HEK293 (cell line): ENCODE measurements around the gene ELOVL1.
"Not testable (repeated sequence)": the region's sequence is repeated elsewhere in the genome, so short reads cannot be mapped to it uniquely, and the experiment has no call there.

Experiments used
- CTCF ChIA-PET: fragments of 350-600 bp; formaldehyde crosslinking; extraction: SDS; loops from one replicate; lab custom pipeline; 2021; ENCODE audit warnings: antibody characterized with exemption; lab: Yijun Ruan, JAX
- POLR2A ChIA-PET: fragments of 300-600 bp; formaldehyde crosslinking; extraction: SDS; loops from one replicate; lab custom pipeline; 2020; ENCODE audit warnings: antibody characterized with exemption, inconsistent platforms; lab: Yijun Ruan, JAX
- H3K27ac ChIP-seq: fragments of 200-500 bp; sonication (Bioruptor generic); 2 replicates; pipeline ENCODE4 v1.5.1; 2014; ENCODE audit warnings: low read depth, low read length, control low read depth, inconsistent platforms; ENCODE audit errors: extremely low read depth
- H3K36me3 ChIP-seq, 2 experiments: fragments of 200-500 bp in 1 of 2; sonication (Bioruptor generic) in 1 of 2; 1 replicate in 1 of 2; 2 replicates in 1 of 2; pipeline ENCODE4 v1.5.1; 2014 to 2017; ENCODE audit warnings: inconsistent platforms in 2 of 2, low read length in 2 of 2; ENCODE audit not compliant: control insufficient read depth in 2 of 2, insufficient read depth in 1 of 2
- H3K4me1 ChIP-seq: fragments of 200-500 bp; sonication (Bioruptor generic); 2 replicates; pipeline ENCODE4 v1.5.1; 2014; ENCODE audit warnings: mild to moderate bottlenecking, low read length, inconsistent platforms; ENCODE audit not compliant: control insufficient read depth, insufficient read depth
- H3K4me3 ChIP-seq: 2 replicates; pipeline ENCODE4 v1.5.1; 2011; ENCODE audit warnings: low read depth, mild to moderate bottlenecking, control low read depth, low read length, moderate library complexity
- H3K9me3 ChIP-seq: fragments of 200-500 bp; sonication (Bioruptor generic); 2 replicates; pipeline ENCODE4 v1.5.1; 2014; ENCODE audit warnings: low read depth, low read length, inconsistent platforms; ENCODE audit not compliant: control insufficient read depth, insufficient read depth
- KLF1 ChIP-seq: fragments of 450-650 bp; formaldehyde crosslinking; IDR thresholded peaks from 2 replicates; pipeline ENCODE4 v1.5.1; 2016; ENCODE audit warnings: missing biosample characterization, missing genetic modification characterization
- KLF7 ChIP-seq: fragments of 450-650 bp; formaldehyde crosslinking; IDR thresholded peaks from 2 replicates; pipeline ENCODE4 v1.5.1; 2016; ENCODE audit warnings: missing biosample characterization, missing genetic modification characterization, borderline replicate concordance
- TRIM28 ChIP-seq: IDR thresholded peaks from 2 replicates; pipeline ENCODE4 v1.6.1; 2011; ENCODE audit warnings: low read length, control low read depth, borderline replicate concordance
- ZBTB11 ChIP-seq: fragments of 450-650 bp; formaldehyde crosslinking; conservative IDR thresholded peaks from 2 replicates; pipeline ENCODE4 v1.5.1; 2016; ENCODE audit warnings: low read depth, missing biosample characterization, missing genetic modification characterization
- ZBTB49 ChIP-seq: fragments of 450-650 bp; formaldehyde crosslinking; IDR thresholded peaks from 2 replicates; pipeline ENCODE4 v1.5.1; 2016; ENCODE audit warnings: missing biosample characterization, missing genetic modification characterization, low read depth
- ZBTB8A ChIP-seq: fragments of 450-650 bp; formaldehyde crosslinking; IDR thresholded peaks from 2 replicates; pipeline ENCODE4 v1.5.1; 2016; ENCODE audit warnings: missing biosample characterization, missing genetic modification characterization
- ZNF10 ChIP-seq: fragments of 450-650 bp; formaldehyde crosslinking; IDR thresholded peaks from 2 replicates; pipeline ENCODE4 v1.5.1; 2017; ENCODE audit warnings: missing biosample characterization, missing genetic modification characterization
- ZNF138 ChIP-seq: fragments of 450-650 bp; formaldehyde crosslinking; IDR thresholded peaks from 2 replicates; pipeline ENCODE4 v1.5.1; 2016; ENCODE audit warnings: missing biosample characterization, missing genetic modification characterization, borderline replicate concordance
- ZNF146 ChIP-seq: fragments of 450-650 bp; formaldehyde crosslinking; IDR thresholded peaks from 2 replicates; pipeline ENCODE4 v1.5.1; 2016; ENCODE audit warnings: missing biosample characterization, missing genetic modification characterization
- ZNF169 ChIP-seq: fragments of 450-650 bp; formaldehyde crosslinking; IDR thresholded peaks from 2 replicates; pipeline ENCODE4 v1.5.1; 2016; ENCODE audit warnings: missing biosample characterization, missing genetic modification characterization
- ZNF248 ChIP-seq: fragments of 450-650 bp; formaldehyde crosslinking; IDR thresholded peaks from 2 replicates; pipeline ENCODE4 v1.5.1; 2017; ENCODE audit warnings: missing biosample characterization, missing genetic modification characterization
- ZNF302 ChIP-seq: fragments of 450-650 bp; formaldehyde crosslinking; IDR thresholded peaks from 2 replicates; pipeline ENCODE4 v1.5.1; 2016; ENCODE audit warnings: missing biosample characterization, missing genetic modification characterization, low read depth
- ZNF398 ChIP-seq: fragments of 450-650 bp; formaldehyde crosslinking; IDR thresholded peaks from 2 replicates; pipeline ENCODE4 v1.5.1; 2017; ENCODE audit warnings: missing biosample characterization, missing genetic modification characterization
- ZNF416 ChIP-seq: fragments of 450-650 bp; formaldehyde crosslinking; IDR thresholded peaks from 2 replicates; pipeline ENCODE4 v1.5.1; 2016; ENCODE audit warnings: missing biosample characterization, missing genetic modification characterization
- ZNF449 ChIP-seq: fragments of 450-650 bp; formaldehyde crosslinking; IDR thresholded peaks from 2 replicates; pipeline ENCODE4 v1.5.1; 2017; ENCODE audit warnings: missing biosample characterization, mild to moderate bottlenecking, missing genetic modification characterization, moderate library complexity
- ZNF580 ChIP-seq: fragments of 450-650 bp; formaldehyde crosslinking; IDR thresholded peaks from 2 replicates; pipeline ENCODE4 v1.5.1; 2016; ENCODE audit warnings: missing biosample characterization, missing genetic modification characterization
- ZNF585B ChIP-seq: fragments of 450-650 bp; formaldehyde crosslinking; IDR thresholded peaks from 2 replicates; pipeline ENCODE4 v1.5.1; 2016; ENCODE audit warnings: missing biosample characterization, missing genetic modification characterization
- ZNF660 ChIP-seq: fragments of 450-650 bp; IDR thresholded peaks from 2 replicates; pipeline ENCODE4 v1.5.1; 2018; ENCODE audit warnings: missing biosample characterization, mild to moderate bottlenecking, missing genetic modification characterization
- ZNF843 ChIP-seq: fragments of 450-650 bp; formaldehyde crosslinking; IDR thresholded peaks from 2 replicates; pipeline ENCODE4 v1.5.1; 2016; ENCODE audit warnings: missing biosample characterization, missing genetic modification characterization
- ZSCAN5A ChIP-seq: fragments of 450-650 bp; formaldehyde crosslinking; IDR thresholded peaks from 2 replicates; pipeline ENCODE4 v1.5.1; 2016; ENCODE audit warnings: missing biosample characterization, missing genetic modification characterization

The ELOVL1 gene

GRCh38 chr1:43413426-43413825 lies 45.6 kb upstream of the ELOVL1 start:
- not testable (repeated sequence) for H3K9me3 ChIP-seq, H3K4me3 ChIP-seq, H3K4me1 ChIP-seq, H3K27ac ChIP-seq
- 0 out of 2 replicates have a peak, but pooled peaks have one; percentile 37 for TF ChIP-seq ZNF580
- peak; percentile 91 for TF ChIP-seq ZNF146
- ChIA-PET POLR2A (interaction anchor here (1.9 kb wide), 1 partner anchor 55 kb away, joined by 15 read pairs; the partner anchor contains the start of gene CDC20), CTCF (interaction anchor here (0.5 to 6.5 kb wide), 4 partner anchors 175 to 491 kb away, joined by 3 to 110 read pairs (median 12); no protein-coding TSS in a partner anchor)
- H3K36me3 ChIP-seq: peaks cover 6 to 59% of the 10 kb centered on the region in 2 experiments

- Histone ChIP-seq H3K36me3 (peaks cover 8 to 55% of the 10 kb centered on the region in 2 experiments; a peak in 2 of 3 replicates), H3K9me3 (no peaks in the 10 kb centered on the region), H3K27ac (no peak overlapping the region)
- TF ChIP-seq ZNF10: no peak
- no peak for TF ChIP-seq ZNF169 (tag by site-specific recombination)
- TF ChIP-seq, all 188 proteins: peak for 0
- Histone ChIP-seq H3K4me3 (no peak overlapping the region), H3K4me1 (no peaks in the 10 kb centered on the region)
- CTCF ChIA-PET: no interaction called here
- POLR2A ChIA-PET: interaction anchor here (0.6 to 0.8 kb wide), 2 partner anchors 22 to 31 kb away, joined by 3 to 6 read pairs; no protein-coding TSS in a partner anchor
Measured at GRCh38 chr1:43410571-43410970, 42.8 kb upstream of the ELOVL1 start.

GRCh38 chr1:43405876-43406234 lies 38.0 kb upstream of the ELOVL1 start:
- H3K27ac ChIP-seq: no peak overlapping the region
- no peaks in the 10 kb centered on the region for H3K4me1 ChIP-seq
- POLR2A ChIA-PET: no interaction called here
- H3K4me3 ChIP-seq: no peak overlapping the region
- no peaks in the 10 kb centered on the region for H3K9me3 ChIP-seq
- CTCF ChIA-PET: interaction anchor here (0.6 to 2.3 kb wide), 3 partner anchors 9 to 1247 kb away, joined by 3 to 9 read pairs (median 3); partner anchors contain the start of gene C1orf210
- TF ChIP-seq ZBTB8A (tag by site-specific recombination): no peak
- TF ChIP-seq KLF7: no peak
- TF ChIP-seq ZNF843 (tag by site-specific recombination): no peak
- TF ChIP-seq ZNF585B (tag by site-specific recombination): no peak
- no peak for TF ChIP-seq KLF1 (tag by site-specific recombination)
- no peak for TF ChIP-seq TRIM28
- TF ChIP-seq ZNF660 (tag by site-specific recombination): no peak
- TF ChIP-seq ZNF302 (tag by site-specific recombination): no peak
- TF ChIP-seq ZBTB49 (tag by site-specific recombination): no peak
- TF ChIP-seq ZSCAN5A (tag by site-specific recombination): no peak
- TF ChIP-seq ZNF398 (tag by site-specific recombination): no peak
- TF ChIP-seq ZBTB11: no peak
- TF ChIP-seq ZNF416: no peak
- TF ChIP-seq ZNF248 (tag by site-specific recombination): no peak
- no peak for TF ChIP-seq ZNF138
- no peak for TF ChIP-seq ZNF449 (tag by site-specific recombination)
- peaks cover 15 to 68% of the 10 kb centered on the region in 2 experiments for H3K36me3 ChIP-seq
